ENCODE results near the gene HOXA5.

- TF ChIP-seq, protein P1, sequence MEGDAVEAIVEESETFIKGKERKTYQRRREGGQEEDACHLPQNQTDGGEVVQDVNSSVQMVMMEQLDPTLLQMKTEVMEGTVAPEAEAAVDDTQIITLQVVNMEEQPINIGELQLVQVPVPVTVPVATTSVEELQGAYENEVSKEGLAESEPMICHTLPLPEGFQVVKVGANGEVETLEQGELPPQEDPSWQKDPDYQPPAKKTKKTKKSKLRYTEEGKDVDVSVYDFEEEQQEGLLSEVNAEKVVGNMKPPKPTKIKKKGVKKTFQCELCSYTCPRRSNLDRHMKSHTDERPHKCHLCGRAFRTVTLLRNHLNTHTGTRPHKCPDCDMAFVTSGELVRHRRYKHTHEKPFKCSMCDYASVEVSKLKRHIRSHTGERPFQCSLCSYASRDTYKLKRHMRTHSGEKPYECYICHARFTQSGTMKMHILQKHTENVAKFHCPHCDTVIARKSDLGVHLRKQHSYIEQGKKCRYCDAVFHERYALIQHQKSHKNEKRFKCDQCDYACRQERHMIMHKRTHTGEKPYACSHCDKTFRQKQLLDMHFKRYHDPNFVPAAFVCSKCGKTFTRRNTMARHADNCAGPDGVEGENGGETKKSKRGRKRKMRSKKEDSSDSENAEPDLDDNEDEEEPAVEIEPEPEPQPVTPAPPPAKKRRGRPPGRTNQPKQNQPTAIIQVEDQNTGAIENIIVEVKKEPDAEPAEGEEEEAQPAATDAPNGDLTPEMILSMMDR (IDR thresholded peaks at IDR 0.05 in 2 of 3, conservative IDR thresholded peaks at IDR 0.05 in 1 of 3; ENCODE audit: control insufficient read depth in 2 of 3, extremely low read depth in 1 of 3, insufficient read depth in 1 of 3, low read depth in 3 of 3, low read length in 3 of 3) = no peak
- TF ChIP-seq MAX (IDR thresholded peaks at IDR 0.05; ENCODE audit: low read depth, low read length) = no peak
- TF ChIP-seq POLR2A (IDR thresholded peaks at IDR 0.05; ENCODE audit: low read depth, low read length) = no peak
- TF ChIP-seq EZH2 (IDR thresholded peaks at IDR 0.05; ENCODE audit: borderline replicate concordance, control insufficient read depth, low read depth, low read length) = no peak
- no peak for TF ChIP-seq GABPA (IDR thresholded peaks at IDR 0.05; ENCODE audit: low read depth)
- no peak for TF ChIP-seq FOXM1 (IDR thresholded peaks at IDR 0.05; ENCODE audit: low read depth, low read length)
- no peak for TF ChIP-seq SIN3A (IDR thresholded peaks at IDR 0.05; ENCODE audit: low read depth, low read length)
- no peak for TF ChIP-seq NFYB (IDR thresholded peaks at IDR 0.05; ENCODE audit: insufficient read depth, low read depth, low read length)
- TF ChIP-seq CHD4 (IDR thresholded peaks at IDR 0.05) = no peak
- no peak for TF ChIP-seq EP300 (IDR thresholded peaks at IDR 0.05; ENCODE audit: borderline replicate concordance in 1 of 2, control insufficient read depth in 1 of 2, low read depth in 2 of 2, low read length in 2 of 2)
Observed at GRCh38 chr7:27182285-27182841, 38.9 kb upstream of the HOXA5 start.
